GM13976 (cell line): ENCODE results near the gene PPP1R27.

ENCODE experiments used
- DNase-seq: peaks from one replicate; pipeline ENCODE4 v3.0.0; 2012; ENCODE audit warnings: low spot score
- CTCF ChIP-seq: IDR thresholded peaks from 2 replicates; pipeline ENCODE4 v1.5.1; 2012; ENCODE audit warnings: borderline replicate concordance, mild to moderate bottlenecking; ENCODE audit not compliant: insufficient read depth; ENCODE audit errors: extremely low read depth, missing control alignments, control extremely low read depth
- in situ Hi-C: fragments of 300-500 bp; cut with MboI; formaldehyde crosslinking; loops from one replicate; pipeline ENCODE4 v1.12.0; 2022; ENCODE audit warnings: low sequenced_read_pairs, mixed read lengths, inconsistent platforms; ENCODE audit not compliant: unreplicated experiment

The PPP1R27 gene

DNA sequence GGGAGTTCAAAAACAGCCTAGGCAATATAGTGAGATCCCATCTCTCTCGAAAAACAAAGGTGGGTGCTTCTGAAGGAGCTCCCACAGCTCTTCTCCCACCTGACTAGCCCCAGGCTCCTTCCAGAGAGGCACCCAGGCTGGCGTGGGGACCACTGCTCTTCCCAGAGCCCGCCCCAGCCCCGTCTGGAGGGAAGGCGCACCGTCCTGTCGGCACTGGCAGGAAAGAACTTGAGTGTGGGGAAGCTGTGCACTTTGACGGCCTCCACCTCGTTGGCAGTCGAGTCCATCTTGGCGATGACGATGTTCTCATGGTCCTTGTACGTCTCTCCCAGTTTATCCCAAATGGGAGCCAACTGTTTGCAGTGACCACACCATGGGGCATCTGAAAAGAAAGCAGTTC, 10.5 kb upstream of the PPP1R27 start:
- no peak for DNase-seq
- no peak for TF ChIP-seq CTCF
- in situ Hi-C loops: no loop called here

GRCh38 chr17:81844887-81845286, 10.0 kb upstream of the PPP1R27 start:
- TF ChIP-seq CTCF: no peak
- no peak for DNase-seq
- in situ Hi-C loops: no loop called here

GRCh38 chr17:81844327-81844851, 9.5 kb upstream of the PPP1R27 start:
- in situ Hi-C loops: no loop called here
- no peak for DNase-seq
- TF ChIP-seq CTCF: no peak

- in situ Hi-C loops: no loop called here
- no peak for DNase-seq
- no peak for TF ChIP-seq CTCF
Observed at GRCh38 chr17:81843713-81844326, 9.0 kb upstream of the PPP1R27 start.

- DNase-seq: no peak
- TF ChIP-seq CTCF: no peak
- in situ Hi-C loops: no loop called here
Observed at GRCh38 chr17:81842725-81843504, 8.1 kb upstream of the PPP1R27 start.

DNA sequence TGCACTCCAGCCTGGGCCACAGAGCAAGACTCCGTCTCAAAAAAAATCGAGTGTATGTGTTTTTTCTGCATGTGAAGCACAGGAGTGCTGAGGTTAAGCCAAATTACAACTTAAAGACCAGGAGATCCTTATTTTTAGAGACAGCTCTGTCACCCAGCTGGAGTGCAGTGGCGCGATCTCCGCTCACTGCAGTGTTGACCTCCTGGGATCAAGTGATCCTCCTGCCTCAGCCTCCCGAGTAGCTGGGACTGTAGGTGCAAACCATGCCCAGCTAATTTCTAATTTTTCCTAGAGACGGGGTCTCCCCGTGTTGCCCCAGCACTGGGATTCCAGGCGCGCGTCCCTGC, 7.5 kb upstream of the PPP1R27 start:
- in situ Hi-C loops: no loop called here
- no peak for TF ChIP-seq CTCF
- no peak for DNase-seq
